MM.1S (cell line): ENCODE data around the gene FEM1C.

ENCODE experiments used
- CTCF ChIP-seq: fragments of 300-600 bp; sonication (generic); IDR thresholded peaks from 2 replicates; pipeline ENCODE4 v1.5.1; 2016; ENCODE audit warnings: antibody characterized with exemption, low read length, mixed read lengths
- EZH2 ChIP-seq: fragments of 300-600 bp; sonication (generic); optimal IDR thresholded peaks from 2 replicates; pipeline ENCODE3; 2017; ENCODE audit warnings: low read depth, mild to moderate bottlenecking, antibody characterized with exemption, low read length, mixed read lengths

GRCh38 chr5:115531787-115532367 lies 12.7 kb downstream of the FEM1C start:
- no peak for TF ChIP-seq EZH2
- TF ChIP-seq CTCF = no peak
